Heart left ventricle (tissue), 13 donors: ENCODE data around the gene SEPTIN1.

Experiments
- POLR2A ChIP-seq, 2 donors: fragments of 450-650 bp; IDR thresholded peaks; one replicate each; pipeline ENCODE4 v1.6.1; 2017; ENCODE audit warnings: antibody characterized with exemption in 2 of 2, mild to moderate bottlenecking in 2 of 2, moderate library complexity in 2 of 2
- TF ChIP-seq, protein P1 (sequence below), 12 donors: fragments of 200-600 bp; sonication (generic) in 4 of 12; IDR thresholded peaks; one replicate each; pipeline versions ENCODE4 v1.5.0 to v1.8.0; 2018 to 2022; ENCODE audit warnings: antibody characterized with exemption in 12 of 12, mild to moderate bottlenecking in 5 of 12
- donor health status: ischemic (EF 13 %, LVEDD 7.1; RV severe dilation, severe dysfunction).
- donor health status: DM: no; HTN: yes; CAD: no.
- donor health status: DM: no; HTN: no; CAD: no.
- donor health status: ischemic (EF 25% LVEDD 6.9; RV normal size, moderate dysfunction).
- donor health status: ischemic (EF 25% LVEDD 5.7; RV mildly dilated, moderate dysfunction).
- donor health status: ischemic (EF 35%, LVEDD 5.7; RV mildly dilated, moderate dysfunction).
- donor health status: nonischemic (EF 11% LVEDD 7.7; RV severe dilation, severe dysfunction).
- donor health status: DM: yes; HTN: yes; CAD: no.
- donor health status: PGD.
- donor health status: ischemic (EF 29% LVEDD 5.4; RV normal size, mild dysfunction).
- donor health status: nonischemic (EF 23%, LVEDD 6.1; RV moderate dilation, normal function).

DNA sequence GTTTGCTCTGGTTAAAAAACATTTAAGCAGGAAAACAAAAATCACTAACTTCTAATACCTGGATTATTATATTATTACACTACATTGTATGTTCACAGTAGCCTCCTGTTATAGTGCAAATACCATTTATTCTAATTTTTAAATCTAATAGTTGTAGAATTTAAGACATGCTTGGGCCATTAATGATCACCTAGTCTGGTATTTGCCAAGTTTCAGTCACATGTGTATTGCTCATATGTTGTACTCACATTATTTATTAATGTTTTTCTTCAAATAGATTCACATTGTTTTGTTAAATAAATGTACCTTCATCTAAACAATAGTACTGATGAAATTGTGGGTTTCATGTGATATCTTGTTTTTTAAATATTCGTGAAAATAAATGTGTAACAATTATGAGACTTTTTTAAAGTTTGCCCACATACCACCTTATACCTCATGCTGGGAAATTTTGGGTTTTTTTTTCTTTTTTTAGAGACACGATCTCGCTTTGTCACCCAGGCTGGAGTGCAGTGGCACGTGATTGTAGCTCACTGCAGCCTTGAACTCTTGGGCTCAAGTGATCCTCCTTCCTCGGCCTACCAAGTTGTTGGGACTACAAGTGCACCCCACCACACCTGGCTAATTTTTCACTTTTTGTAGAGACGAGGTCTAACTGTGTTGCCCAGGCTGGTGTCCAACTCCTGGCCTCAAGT is 30.9 kb upstream of the SEPTIN1 start:
- TF ChIP-seq POLR2A (IDR thresholded peaks at IDR 0.05): no peak
- TF ChIP-seq, protein P1, sequence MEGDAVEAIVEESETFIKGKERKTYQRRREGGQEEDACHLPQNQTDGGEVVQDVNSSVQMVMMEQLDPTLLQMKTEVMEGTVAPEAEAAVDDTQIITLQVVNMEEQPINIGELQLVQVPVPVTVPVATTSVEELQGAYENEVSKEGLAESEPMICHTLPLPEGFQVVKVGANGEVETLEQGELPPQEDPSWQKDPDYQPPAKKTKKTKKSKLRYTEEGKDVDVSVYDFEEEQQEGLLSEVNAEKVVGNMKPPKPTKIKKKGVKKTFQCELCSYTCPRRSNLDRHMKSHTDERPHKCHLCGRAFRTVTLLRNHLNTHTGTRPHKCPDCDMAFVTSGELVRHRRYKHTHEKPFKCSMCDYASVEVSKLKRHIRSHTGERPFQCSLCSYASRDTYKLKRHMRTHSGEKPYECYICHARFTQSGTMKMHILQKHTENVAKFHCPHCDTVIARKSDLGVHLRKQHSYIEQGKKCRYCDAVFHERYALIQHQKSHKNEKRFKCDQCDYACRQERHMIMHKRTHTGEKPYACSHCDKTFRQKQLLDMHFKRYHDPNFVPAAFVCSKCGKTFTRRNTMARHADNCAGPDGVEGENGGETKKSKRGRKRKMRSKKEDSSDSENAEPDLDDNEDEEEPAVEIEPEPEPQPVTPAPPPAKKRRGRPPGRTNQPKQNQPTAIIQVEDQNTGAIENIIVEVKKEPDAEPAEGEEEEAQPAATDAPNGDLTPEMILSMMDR (IDR thresholded peaks at IDR 0.05): no peak
